HG03460 (cell line): ENCODE data around the gene SYNGR3.

Source experiments
- ATAC-seq: cut with Tn5 transposase; IDR thresholded peaks from one replicate; pipeline ENCODE4 v1.9.1; 2021; ENCODE audit not compliant: unreplicated experiment

The SYNGR3 gene

DNA sequence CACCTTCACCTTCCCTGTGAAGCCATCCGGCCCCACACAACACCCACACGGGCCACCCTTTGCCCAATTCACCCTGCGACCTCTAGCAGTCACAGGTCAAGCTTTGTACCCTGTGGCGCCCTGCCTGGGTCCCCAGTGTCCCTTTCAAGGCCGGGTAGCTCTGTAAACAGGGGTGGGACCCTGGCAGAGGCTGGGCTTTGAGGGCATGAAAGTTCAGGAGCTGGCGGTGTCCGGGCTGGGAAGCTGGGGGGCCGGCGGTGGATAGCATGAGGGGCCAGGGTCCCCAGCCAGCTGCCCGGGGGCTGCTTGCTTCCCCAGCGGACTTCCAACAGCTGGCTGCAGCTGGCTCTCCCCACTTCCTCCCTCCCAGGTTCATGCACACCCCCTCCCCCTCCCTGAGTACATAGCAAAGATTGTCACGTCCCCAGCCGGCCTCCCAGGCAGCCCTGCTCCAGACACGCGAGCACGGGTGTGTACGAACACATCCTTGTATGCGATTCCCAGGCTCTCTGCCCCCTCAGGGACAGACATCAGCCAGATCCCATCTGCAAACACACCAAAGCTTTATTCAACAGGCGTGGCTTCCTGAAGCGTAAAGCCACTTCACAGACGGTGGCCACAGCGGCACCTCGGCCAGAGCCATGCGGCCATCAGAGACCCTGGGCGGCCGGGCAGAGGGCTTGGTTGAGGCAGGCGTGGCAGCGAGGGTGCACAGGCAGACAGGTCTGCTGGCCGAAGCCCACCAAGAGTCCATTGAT lies 49.7 kb downstream of the SYNGR3 start:
- ATAC-seq: no peak

DNA sequence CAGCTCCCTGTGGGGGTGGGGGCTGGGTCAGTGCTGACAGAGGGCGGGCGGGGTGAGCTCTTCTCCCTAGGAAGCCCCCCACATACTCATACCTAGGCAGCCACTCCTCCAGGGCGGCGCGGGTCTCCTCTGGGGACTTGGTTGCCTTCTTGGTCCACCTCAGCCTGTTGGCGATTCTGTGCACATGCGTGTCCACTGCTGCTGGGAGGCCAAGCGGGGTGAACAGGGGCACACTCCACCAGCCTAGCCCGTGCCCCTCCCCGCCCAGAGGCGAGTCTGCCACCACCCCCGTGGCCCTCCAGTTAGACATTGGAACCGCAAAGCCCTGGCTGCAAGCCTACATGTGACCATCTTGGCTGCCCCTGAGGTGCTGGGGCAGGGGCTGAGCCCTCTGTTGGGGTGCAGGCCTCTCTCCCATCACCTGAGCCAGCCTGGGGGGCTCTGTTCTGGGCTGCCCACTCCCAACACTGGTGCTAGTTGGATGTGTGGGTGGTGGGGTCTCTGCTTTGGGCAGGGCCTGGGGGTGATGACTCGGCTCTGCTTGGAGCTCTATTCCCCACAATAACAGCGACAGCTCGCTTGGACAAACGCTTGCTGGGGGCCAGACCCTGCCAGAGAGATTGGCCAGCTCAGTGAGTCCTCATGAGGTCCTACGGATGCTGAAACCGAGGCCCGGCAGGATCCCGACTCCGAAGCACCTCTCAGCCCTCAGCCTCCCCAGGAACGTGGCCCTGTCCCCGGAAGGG lies 50.4 kb downstream of the SYNGR3 start:
- ATAC-seq: no peak

DNA sequence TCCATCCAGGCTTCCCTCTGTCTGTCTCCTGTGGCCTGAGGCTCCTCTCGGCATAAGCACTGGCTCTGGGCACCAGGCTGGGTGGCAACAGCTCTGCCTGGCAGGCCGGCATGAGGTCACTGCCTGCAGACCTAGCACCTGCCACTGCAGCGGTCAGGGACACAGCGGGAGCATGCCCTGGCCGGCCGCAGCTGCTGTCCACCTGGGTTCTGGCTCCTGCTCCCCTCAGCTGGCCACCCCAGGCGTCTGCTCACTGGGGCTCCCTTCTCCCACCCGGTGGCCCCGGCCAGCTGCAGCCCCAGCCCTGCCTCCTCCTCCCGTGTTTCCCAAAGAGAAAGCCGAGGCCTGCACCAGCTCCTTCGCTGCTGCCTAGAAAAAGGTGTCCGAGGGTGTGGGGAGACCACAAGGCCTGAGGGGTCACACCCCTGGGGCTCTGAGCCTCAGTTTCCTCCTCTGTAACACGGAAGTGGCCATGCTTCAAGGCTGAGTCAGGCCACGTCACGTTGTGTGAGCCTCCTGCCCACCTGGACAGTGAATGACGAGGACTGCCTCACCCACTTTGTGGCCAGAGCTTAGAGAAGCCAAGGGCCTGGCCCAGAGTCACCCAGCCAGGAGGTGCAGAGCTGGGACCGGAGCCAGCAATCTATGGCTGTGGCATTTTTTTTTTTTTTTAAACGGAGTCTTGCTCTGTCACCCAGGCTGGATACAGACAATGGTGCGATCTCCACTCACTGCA lies 51.2 kb downstream of the SYNGR3 start:
- ATAC-seq: no peak

DNA sequence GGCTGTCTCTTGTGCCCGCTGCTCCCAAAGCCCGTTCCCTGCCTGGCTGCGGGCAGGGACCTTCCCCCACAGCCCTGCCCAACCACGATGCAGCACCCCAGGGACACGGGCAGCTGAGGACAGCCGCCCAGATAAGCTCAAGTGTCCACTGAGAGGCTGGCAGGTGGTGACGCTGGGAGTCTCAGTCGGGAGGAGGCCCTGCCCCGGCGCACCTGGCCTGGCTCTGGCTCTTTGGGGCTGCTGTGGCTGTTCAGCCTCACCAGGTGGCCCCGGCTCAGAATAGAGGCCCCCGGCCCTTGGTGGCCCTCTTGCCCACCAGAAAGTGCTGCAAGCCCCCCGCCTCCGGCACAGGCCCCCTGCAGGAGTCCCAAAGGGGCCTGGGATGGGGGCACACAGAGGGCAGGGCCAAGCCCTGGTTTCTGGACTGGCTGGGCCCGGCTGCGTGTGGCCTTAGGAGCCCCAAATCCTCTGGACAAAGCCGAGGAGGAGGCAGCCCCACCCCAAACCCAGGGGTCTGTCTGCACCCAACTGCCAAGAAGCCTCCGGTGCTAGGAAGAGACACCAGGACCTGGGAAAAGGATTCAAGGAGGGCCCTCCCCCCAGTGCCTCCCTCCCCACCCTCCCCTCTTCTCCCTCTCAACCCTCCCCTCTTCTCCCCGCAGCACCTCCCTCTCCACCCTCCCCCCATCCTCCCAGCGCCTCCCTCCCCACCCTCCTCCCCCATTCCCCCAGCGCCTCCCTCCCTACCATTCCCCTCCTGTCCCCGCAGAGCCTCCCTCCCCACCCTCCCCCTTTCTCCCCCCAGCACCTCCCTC lies 52.6 kb downstream of the SYNGR3 start:
- no peak for ATAC-seq

DNA sequence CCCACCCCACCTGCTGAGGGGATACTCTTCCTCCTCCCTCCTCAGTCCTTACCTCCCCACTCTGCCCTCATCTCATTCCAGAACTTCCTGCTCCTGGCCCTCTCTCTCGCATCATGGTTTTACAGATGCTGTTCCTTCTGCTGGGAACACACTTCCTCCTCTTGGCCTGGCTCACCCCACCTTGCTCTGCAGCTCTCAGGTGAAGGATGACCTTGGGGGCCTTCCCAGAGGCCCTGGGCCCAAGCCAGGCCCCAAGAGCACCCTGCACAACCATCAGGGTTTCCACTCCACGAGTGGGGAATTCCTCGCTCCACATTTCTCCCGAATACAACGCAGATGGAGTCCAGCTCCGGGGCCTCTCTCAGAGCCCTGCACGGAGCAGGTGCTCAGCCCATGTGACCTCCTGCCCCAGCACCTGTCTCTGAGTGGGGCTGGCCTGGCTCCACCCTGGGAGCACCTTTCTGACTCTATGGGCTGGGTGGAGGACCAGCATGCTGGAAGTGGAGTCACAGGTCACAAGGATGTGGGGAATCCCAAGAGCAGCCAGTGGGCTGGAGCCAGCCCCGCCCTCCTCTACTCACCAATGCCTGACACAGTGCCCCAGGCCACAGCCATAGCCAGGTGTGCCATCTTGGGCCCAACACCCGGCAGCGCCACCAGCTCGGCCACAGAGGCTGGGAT lies 53.4 kb downstream of the SYNGR3 start:
- no peak for ATAC-seq
